GM10248 (cell line): Measurements from ENCODE around the gene ANKIB1.

Experiments used
- CTCF ChIA-PET: fragments of 300-600 bp; sonication (Branson Sonifier 250); formaldehyde crosslinking; extraction: SDS; loops from one replicate; lab custom pipeline; 2021; ENCODE audit warnings: antibody characterized with exemption; lab: Yijun Ruan, JAX
- POLR2A ChIA-PET: fragments of 350-650 bp; sonication (Branson Sonifier 250); formaldehyde crosslinking; extraction: SDS; loops from one replicate; lab custom pipeline; 2020; ENCODE audit warnings: antibody characterized with exemption; lab: Yijun Ruan, JAX
- DNase-seq: peaks from one replicate; pipeline ENCODE4 v3.0.0; 2012; ENCODE audit errors: extremely low spot score
- TF ChIP-seq, protein P1 (sequence below): IDR thresholded peaks from 2 replicates; pipeline ENCODE4 v1.5.1; 2012; ENCODE audit warnings: mild to moderate bottlenecking, low read depth; ENCODE audit errors: extremely low read depth, missing control alignments, control extremely low read depth

The ANKIB1 gene

GRCh38 chr7:92413550-92413949 lies 167.8 kb downstream of the ANKIB1 start:
- DNase-seq = no peak
- TF ChIP-seq, protein P1, sequence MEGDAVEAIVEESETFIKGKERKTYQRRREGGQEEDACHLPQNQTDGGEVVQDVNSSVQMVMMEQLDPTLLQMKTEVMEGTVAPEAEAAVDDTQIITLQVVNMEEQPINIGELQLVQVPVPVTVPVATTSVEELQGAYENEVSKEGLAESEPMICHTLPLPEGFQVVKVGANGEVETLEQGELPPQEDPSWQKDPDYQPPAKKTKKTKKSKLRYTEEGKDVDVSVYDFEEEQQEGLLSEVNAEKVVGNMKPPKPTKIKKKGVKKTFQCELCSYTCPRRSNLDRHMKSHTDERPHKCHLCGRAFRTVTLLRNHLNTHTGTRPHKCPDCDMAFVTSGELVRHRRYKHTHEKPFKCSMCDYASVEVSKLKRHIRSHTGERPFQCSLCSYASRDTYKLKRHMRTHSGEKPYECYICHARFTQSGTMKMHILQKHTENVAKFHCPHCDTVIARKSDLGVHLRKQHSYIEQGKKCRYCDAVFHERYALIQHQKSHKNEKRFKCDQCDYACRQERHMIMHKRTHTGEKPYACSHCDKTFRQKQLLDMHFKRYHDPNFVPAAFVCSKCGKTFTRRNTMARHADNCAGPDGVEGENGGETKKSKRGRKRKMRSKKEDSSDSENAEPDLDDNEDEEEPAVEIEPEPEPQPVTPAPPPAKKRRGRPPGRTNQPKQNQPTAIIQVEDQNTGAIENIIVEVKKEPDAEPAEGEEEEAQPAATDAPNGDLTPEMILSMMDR = no peak
- ChIA-PET CTCF (interaction anchor here (0.9 to 5.5 kb wide), 6 partner anchors 9 to 583 kb away, joined by 3 to 41 read pairs (median 8); partner anchors contain the start of genes GATAD1 and MTERF1), POLR2A (no interaction called here)

DNA sequence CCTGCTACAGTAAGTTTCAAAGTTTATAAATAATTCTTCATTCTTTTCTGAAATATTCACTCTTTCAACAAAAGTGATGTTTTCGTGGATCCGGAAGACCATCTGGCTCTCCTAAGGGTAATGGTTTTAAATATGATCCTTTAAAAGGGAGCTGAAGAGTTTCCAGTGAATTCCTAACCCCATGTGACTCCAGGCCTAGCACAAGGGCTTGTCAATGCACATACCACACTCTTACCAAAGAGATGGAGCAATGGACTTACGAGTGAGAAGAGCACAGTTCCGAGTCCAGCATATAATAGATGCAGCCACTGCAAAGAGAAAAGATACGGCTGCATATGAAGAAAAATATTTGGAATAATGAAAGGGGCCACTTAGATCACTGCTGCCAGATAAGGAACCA lies 169.5 kb downstream of the ANKIB1 start:
- CTCF ChIA-PET = interaction anchor here (1.3 to 5.5 kb wide), 4 partner anchors 8 to 236 kb away, joined by 4 to 41 read pairs (median 25); partner anchors contain the start of genes GATAD1 and LRRD1
- TF ChIP-seq, protein P1 = no peak
- DNase-seq = no peak
- POLR2A ChIA-PET = interaction anchor here (1.0 kb wide), 1 partner anchor 14 kb away, joined by 5 read pairs; no protein-coding TSS in a partner anchor

- ChIA-PET POLR2A (no interaction called here), CTCF (interaction anchor here (1.4 to 5.1 kb wide), 4 partner anchors 8 to 29 kb away, joined by 3 to 25 read pairs (median 14); partner anchors contain the start of gene GATAD1)
- TF ChIP-seq, protein P1 = no peak
- no peak for DNase-seq
Observed at GRCh38 chr7:92417913-92418312, 172.1 kb downstream of the ANKIB1 start.

GRCh38 chr7:92421676-92422435 lies 176.1 kb downstream of the ANKIB1 start:
- no peak for DNase-seq
- ChIA-PET CTCF (interaction anchor here (1.8 to 10.9 kb wide), 3 partner anchors 8 to 24 kb away, joined by 4 to 126 read pairs (median 41); partner anchors contain the start of gene GATAD1), POLR2A (no interaction called here)
- TF ChIP-seq, protein P1 = no peak

- no peak for DNase-seq
- CTCF ChIA-PET = interaction anchor here (1.5 to 10.9 kb wide), 10 partner anchors 9 to 94 kb away, joined by 3 to 126 read pairs (median 7); partner anchors contain the start of gene GATAD1
- POLR2A ChIA-PET = interaction anchor here (0.6 kb wide), 1 partner anchor 14 kb away, joined by 3 read pairs; no protein-coding TSS in a partner anchor
- TF ChIP-seq, protein P1 = no peak
Observed at GRCh38 chr7:92422926-92423325, 177.2 kb downstream of the ANKIB1 start.

- TF ChIP-seq, protein P1 = no peak
- POLR2A ChIA-PET = interaction anchor here (1.1 kb wide), 1 partner anchor 24 kb away, joined by 3 read pairs; the partner anchor contains the start of gene GATAD1
- CTCF ChIA-PET = interaction anchor here (0.8 to 10.9 kb wide), 34 partner anchors 10 to 593 kb away, joined by 3 to 126 read pairs (median 4); partner anchors contain the start of genes ANKIB1, GATAD1, KRIT1 and LRRD1
- no peak for DNase-seq
Observed at GRCh38 chr7:92423710-92424131, 177.9 kb downstream of the ANKIB1 start.
